ENCODE measurements around the gene TAL1. TPM values are rescaled to one million over a fixed set of nuclear protein-coding genes. Genes with fewer than 3 reads are reported as not detected.

Gene TAL1
- total and polyA plus RNA-seq, 2 donors (not counting 3 experiments of a cell fraction or from before 2014, with no cell fraction given) = 36.7 to 52.4 TPM

DNA sequence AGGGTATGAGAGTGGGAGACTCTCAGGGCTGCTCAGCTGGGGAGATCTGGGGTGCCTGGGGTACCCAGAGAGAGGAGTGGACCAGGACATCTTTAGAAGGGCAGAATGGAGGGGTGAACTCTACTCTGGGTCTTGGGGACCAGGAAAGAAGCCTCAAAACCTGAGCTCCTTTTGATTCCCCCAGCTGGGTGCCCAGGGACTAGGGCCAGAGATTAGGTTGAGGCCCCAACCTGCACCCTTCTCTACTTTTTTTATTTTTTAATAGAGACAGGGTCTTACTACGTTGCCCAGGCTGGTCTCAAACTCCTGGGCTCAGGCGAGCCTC lies 44.1 kb downstream of the TAL1 start:
- Histone ChIP-seq H3K9ac (replicated peaks; ENCODE audit: extremely low read depth, insufficient read depth, low read length) (no peak overlapping the region), H3K27ac (ENCODE audit: insufficient read depth, low read depth, low read length) (no peak overlapping the region), H3K9me3 (replicated peaks; ENCODE audit: control insufficient read depth, insufficient read depth, low read length) (no peaks in the 10 kb centered on the region), H3K27me3 (ENCODE audit: control insufficient read depth in 2 of 2, insufficient read depth in 2 of 2, low read length in 2 of 2) (no peaks in the 10 kb centered on the region), H3K36me3 (ENCODE audit: control insufficient read depth in 2 of 2, extremely low read depth in 1 of 2, insufficient read depth in 2 of 2, low read length in 2 of 2) (no peaks in the 10 kb centered on the region), H3K4me2 (ENCODE audit: insufficient read depth, low read length) (no peak overlapping the region), H4K20me1 (replicated peaks; ENCODE audit: control insufficient read depth, extremely low read depth, insufficient read depth, low read length) (no peaks in the 10 kb centered on the region), H3K4me3 (replicated peaks in 1 of 3; ENCODE audit: insufficient read depth in 1 of 3, low read depth in 1 of 3, low read length in 3 of 3) (no peak overlapping the region), H3K79me2 (ENCODE audit: control insufficient read depth, insufficient read depth, low read length) (no peaks in the 10 kb centered on the region), H3K4me1 (ENCODE audit: control insufficient read depth, extremely low read depth, insufficient read depth, low read length) (peaks cover 5% of the 10 kb centered on the region), H2AFZ (ENCODE audit: low read depth, low read length) (no peak overlapping the region), H3K9me1 (replicated peaks; ENCODE audit: control insufficient read depth, extremely low read depth, insufficient read depth, low read length) (no peaks in the 10 kb centered on the region)
- CTCF ChIA-PET = interaction anchor here (1.0 to 1.8 kb wide), 6 partner anchors 8 to 250 kb away, joined by 3 to 13 read pairs (median 3); partner anchors contain the start of gene FOXD2
- DNase-seq (ENCODE audit: low read depth, low spot score) (no peak), FAIRE-seq (no peak)
- no TSS peak for BruUV-seq (replicated peaks)
- POLR2A ChIA-PET = no interaction called here
- dilution Hi-C loops (cut with MboI; ENCODE audit: extremely low pct_ligation_motif_present, low sequenced_read_pairs) (no loop called here), intact Hi-C loops (cut with micrococcal nuclease) (no loop called here)
- TF ChIP-seq MAX (IDR thresholded peaks at IDR 0.05; ENCODE audit: insufficient read depth, insufficient read length) (no peak), POLR2A (IDR thresholded peaks at IDR 0.05; ENCODE audit: low read depth, low read length) (no peak), GATA2 (IDR thresholded peaks at IDR 0.05; ENCODE audit: insufficient read depth, insufficient read length, low read depth, low read length) (no peak), POLR2AphosphoS5 (IDR thresholded peaks at IDR 0.05; ENCODE audit: insufficient read depth, low read depth, low read length) (no peak)
- TF ChIP-seq, protein P1, sequence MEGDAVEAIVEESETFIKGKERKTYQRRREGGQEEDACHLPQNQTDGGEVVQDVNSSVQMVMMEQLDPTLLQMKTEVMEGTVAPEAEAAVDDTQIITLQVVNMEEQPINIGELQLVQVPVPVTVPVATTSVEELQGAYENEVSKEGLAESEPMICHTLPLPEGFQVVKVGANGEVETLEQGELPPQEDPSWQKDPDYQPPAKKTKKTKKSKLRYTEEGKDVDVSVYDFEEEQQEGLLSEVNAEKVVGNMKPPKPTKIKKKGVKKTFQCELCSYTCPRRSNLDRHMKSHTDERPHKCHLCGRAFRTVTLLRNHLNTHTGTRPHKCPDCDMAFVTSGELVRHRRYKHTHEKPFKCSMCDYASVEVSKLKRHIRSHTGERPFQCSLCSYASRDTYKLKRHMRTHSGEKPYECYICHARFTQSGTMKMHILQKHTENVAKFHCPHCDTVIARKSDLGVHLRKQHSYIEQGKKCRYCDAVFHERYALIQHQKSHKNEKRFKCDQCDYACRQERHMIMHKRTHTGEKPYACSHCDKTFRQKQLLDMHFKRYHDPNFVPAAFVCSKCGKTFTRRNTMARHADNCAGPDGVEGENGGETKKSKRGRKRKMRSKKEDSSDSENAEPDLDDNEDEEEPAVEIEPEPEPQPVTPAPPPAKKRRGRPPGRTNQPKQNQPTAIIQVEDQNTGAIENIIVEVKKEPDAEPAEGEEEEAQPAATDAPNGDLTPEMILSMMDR (IDR thresholded peaks at IDR 0.05; ENCODE audit: extremely low read depth in 1 of 2, insufficient read depth in 1 of 2, low read depth in 1 of 2, low read length in 2 of 2) = no peak
